Hepatocyte (in vitro differentiated cells): ENCODE results near the gene SHOC1. TPM values are rescaled to one million over a fixed set of nuclear protein-coding genes. Genes with fewer than 3 reads are reported as not detected.
"Not testable (repeated sequence)": the region's sequence is repeated elsewhere in the genome, so short reads cannot be mapped to it uniquely, and the experiment has no call there.

Experiments
- DNase-seq: peaks from one replicate; pipeline ENCODE4 v3.0.0-alpha.2; 2016; ENCODE audit warnings: low spot score
- H2AFZ ChIP-seq: fragments of 200-600 bp; sonication (generic); 2 replicates; pipeline ENCODE4 v1.6.0; 2016; ENCODE audit warnings: antibody characterized with exemption, mild to moderate bottlenecking
- H3K27ac ChIP-seq: fragments of 200-600 bp; sonication (generic); 2 replicates; pipeline ENCODE4 v1.5.1; 2016; ENCODE audit warnings: mild to moderate bottlenecking
- H3K27me3 ChIP-seq: fragments of 200-600 bp; sonication (generic); 2 replicates; pipeline ENCODE4 v1.6.1; 2016
- H3K36me3 ChIP-seq: fragments of 200-600 bp; sonication (generic); replicated peaks from 2 replicates; pipeline ENCODE4 v1.5.1; 2016; ENCODE audit warnings: low read depth; ENCODE audit not compliant: insufficient read depth
- H3K4me1 ChIP-seq: fragments of 200-600 bp; sonication (generic); 2 replicates; pipeline ENCODE4 v1.5.1; 2016; ENCODE audit warnings: mild to moderate bottlenecking, moderate library complexity; ENCODE audit not compliant: insufficient read depth
- H3K4me2 ChIP-seq: fragments of 200-600 bp; sonication (generic); 2 replicates; pipeline ENCODE4 v1.6.0; 2016
- H3K4me3 ChIP-seq: fragments of 200-600 bp; sonication (generic); 2 replicates; pipeline ENCODE4 v1.5.1; 2016; ENCODE audit warnings: mild to moderate bottlenecking
- H3K79me2 ChIP-seq: fragments of 200-600 bp; sonication (generic); 2 replicates; pipeline ENCODE4 v1.6.0; 2017; ENCODE audit warnings: mild to moderate bottlenecking
- H3K9me2 ChIP-seq: fragments of 200-600 bp; sonication (generic); replicated peaks from 2 replicates; pipeline ENCODE4 v1.6.0; 2017; ENCODE audit warnings: mild to moderate bottlenecking; ENCODE audit not compliant: insufficient read depth
- H3K9me3 ChIP-seq: fragments of 200-600 bp; sonication (generic); 2 replicates; pipeline ENCODE4 v1.5.1; 2016; ENCODE audit warnings: low read depth, mild to moderate bottlenecking
- H4K20me1 ChIP-seq: fragments of 200-600 bp; sonication (generic); 2 replicates; pipeline ENCODE4 v1.6.0; 2016; ENCODE audit warnings: mild to moderate bottlenecking; ENCODE audit not compliant: insufficient read depth, poor library complexity, severe bottlenecking
- CTCF ChIP-seq: fragments of 200-600 bp; sonication (generic); IDR thresholded peaks from 2 replicates; pipeline ENCODE4 v1.5.1; 2016; ENCODE audit warnings: antibody characterized with exemption, mild to moderate bottlenecking; ENCODE audit not compliant: poor library complexity
- EZH2 ChIP-seq: fragments of 200-600 bp; sonication (generic); IDR thresholded peaks from 2 replicates; pipeline ENCODE4 v1.6.1; 2016; ENCODE audit warnings: antibody characterized with exemption, mild to moderate bottlenecking, borderline replicate concordance
- EZH2phosphoT487 ChIP-seq: fragments of 200-600 bp; sonication (generic); IDR thresholded peaks from one replicate; pipeline ENCODE4 v1.6.1; 2018; ENCODE audit warnings: antibody characterized with exemption, mild to moderate bottlenecking, low read depth, moderate library complexity; ENCODE audit not compliant: unreplicated experiment, severe bottlenecking
- WGBS: methylation state at CpG from one replicate; pipeline ENCODE4 v1.1.6; 2016; ENCODE audit warnings: low lambda C conversion rate; ENCODE audit errors: missing lambda C conversion rate; 5-methylcytosine and 5-hydroxymethylcytosine counted together
- polyA plus RNA-seq: library from polyadenylated mRNA; unstranded; fragments of >200 nt; fragmentation: Nextera tagmentation; extraction: Ambion mirVana; gene quantifications from 2 replicates; pipeline ENCODE4 v1.2.1, GENCODE V29; 2016
- total RNA-seq: library from RNA; depleted of rRNA; stranded (reverse); fragments of >200 nt; gene quantifications from 2 replicates; pipeline ENCODE4 v1.2.3, GENCODE V29; 2014

SHOC1 gene
- total and polyA plus RNA-seq, 2 experiments from 2014 or later, result 0.12 to 0.37 TPM

- Histone ChIP-seq H3K9me3 (no peaks in the 10 kb centered on the region), H3K27me3 (no peaks in the 10 kb centered on the region), H3K4me1 (no peaks in the 10 kb centered on the region), H3K9me2 (no peaks in the 10 kb centered on the region), H3K4me2 (no peak overlapping the region), H4K20me1 (no peaks in the 10 kb centered on the region), H3K36me3 (no peaks in the 10 kb centered on the region), H3K4me3 (no peak overlapping the region), H3K79me2 (no peaks in the 10 kb centered on the region), H3K27ac (no peak overlapping the region), H2AFZ (no peak overlapping the region)
- DNase-seq, result no peak
- TF ChIP-seq CTCF, result no peak
- TF ChIP-seq EZH2, result no peak
These were observed 4.0 kb upstream of the SHOC1 start for GRCh38 chr9:111798786-111799185.

- WGBS, result 84% methylated on average over 2 of the region's 2 CpGs
- Histone ChIP-seq H3K36me3 (no peaks in the 10 kb centered on the region), H3K27ac (no peak overlapping the region), H4K20me1 (no peaks in the 10 kb centered on the region), H3K9me3 (no peaks in the 10 kb centered on the region), H3K4me1 (no peaks in the 10 kb centered on the region), H3K9me2 (no peaks in the 10 kb centered on the region), H2AFZ (no peak overlapping the region), H3K27me3 (no peaks in the 10 kb centered on the region), H3K4me3 (no peak overlapping the region), H3K79me2 (no peaks in the 10 kb centered on the region), H3K4me2 (no peak overlapping the region)
- no peak for DNase-seq
- no peak for TF ChIP-seq EZH2phosphoT487
- TF ChIP-seq CTCF, result no peak
- no peak for TF ChIP-seq EZH2
These were observed 761 bp upstream of the SHOC1 start for GRCh38 chr9:111795557-111795839.

- H3K27ac ChIP-seq, H4K20me1 ChIP-seq: not testable (repeated sequence)
- WGBS, result 97% methylated on average over 1 of the region's 1 CpG
These were observed 2.9 kb downstream of the SHOC1 start for GRCh38 chr9:111791821-111792220.

GRCh38 chr9:111789881-111790280 is 4.9 kb downstream of the SHOC1 start:
- TF ChIP-seq CTCF (no peak), EZH2phosphoT487 (no peak), EZH2 (no peak)
- no peak for DNase-seq
- H2AFZ ChIP-seq, result no peak overlapping the region
- no peak overlapping the region for H3K27ac ChIP-seq
- H4K20me1 ChIP-seq, result no peaks in the 10 kb centered on the region
- no peak overlapping the region for H3K4me3 ChIP-seq
- peaks cover 3% of the 10 kb centered on the region for H3K9me3 ChIP-seq
- WGBS, result 89% methylated on average over 1 of the region's 1 CpG
- no peaks in the 10 kb centered on the region for H3K36me3 ChIP-seq
- no peaks in the 10 kb centered on the region for H3K4me1 ChIP-seq
- no peaks in the 10 kb centered on the region for H3K79me2 ChIP-seq
- no peak overlapping the region for H3K4me2 ChIP-seq
- H3K27me3 ChIP-seq, result no peaks in the 10 kb centered on the region
- no peaks in the 10 kb centered on the region for H3K9me2 ChIP-seq

More at GRCh38 chr9:111791821-111792220, 2.9 kb downstream of the SHOC1 start:
- not testable (repeated sequence) for H3K36me3 ChIP-seq, H3K27me3 ChIP-seq, H3K4me3 ChIP-seq, H3K79me2 ChIP-seq, H3K4me1 ChIP-seq, H3K9me3 ChIP-seq, H3K4me2 ChIP-seq, H2AFZ ChIP-seq, H3K9me2 ChIP-seq, DNase-seq
